Sigmoid colon (tissue), 4 donors: ENCODE data around the gene POC5.

ENCODE experiments used
- EP300 ChIP-seq, 4 donors: sonication (generic); formaldehyde crosslinking; IDR thresholded peaks; one replicate each; pipeline ENCODE4 v1.6.1; 2017; ENCODE audit warnings: antibody characterized with exemption in 4 of 4
- POLR2A ChIP-seq, 2 donors: fragments of 450-650 bp; IDR thresholded peaks; one replicate each; pipeline ENCODE4 v1.6.1; 2016; ENCODE audit warnings: antibody characterized with exemption in 2 of 2, mild to moderate bottlenecking in 2 of 2, moderate library complexity in 2 of 2
- POLR2AphosphoS5 ChIP-seq, 4 donors: sonication (generic); formaldehyde crosslinking; IDR thresholded peaks; one replicate each; pipeline ENCODE4 v1.6.1; 2017; ENCODE audit warnings: antibody characterized with exemption in 4 of 4
- TF ChIP-seq, protein P1 (sequence below), 4 experiments: fragments of 450-650 bp in 3 of 4; fragments of 200-600 bp in 1 of 4; IDR thresholded peaks; one replicate each; pipeline ENCODE4 v1.5.1; 2016 to 2019; ENCODE audit warnings: antibody characterized with exemption in 4 of 4, mild to moderate bottlenecking in 3 of 4, moderate library complexity in 2 of 4

DNA sequence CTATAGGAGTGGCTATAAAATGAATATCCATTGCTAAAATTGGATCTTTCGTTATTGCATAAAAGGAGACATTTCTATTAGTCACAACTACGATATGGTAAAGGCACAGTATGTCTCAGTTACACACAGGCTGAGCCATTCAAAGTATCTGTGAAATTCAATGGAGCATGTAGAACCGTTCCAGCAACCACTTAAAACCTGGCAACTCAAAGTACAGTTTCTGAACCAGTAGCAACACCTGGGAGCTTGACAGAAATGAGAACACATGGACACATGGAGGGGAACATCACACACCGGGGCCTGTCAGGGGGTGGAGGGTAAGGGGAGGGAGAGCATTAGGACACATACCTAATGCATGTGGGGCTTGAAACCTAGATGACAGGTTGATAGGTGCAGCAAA lies 15.4 kb downstream of the POC5 start:
- no peak for TF ChIP-seq POLR2AphosphoS5 (IDR thresholded peaks at IDR 0.05)
- TF ChIP-seq POLR2A (IDR thresholded peaks at IDR 0.05), result no peak
- TF ChIP-seq, protein P1, sequence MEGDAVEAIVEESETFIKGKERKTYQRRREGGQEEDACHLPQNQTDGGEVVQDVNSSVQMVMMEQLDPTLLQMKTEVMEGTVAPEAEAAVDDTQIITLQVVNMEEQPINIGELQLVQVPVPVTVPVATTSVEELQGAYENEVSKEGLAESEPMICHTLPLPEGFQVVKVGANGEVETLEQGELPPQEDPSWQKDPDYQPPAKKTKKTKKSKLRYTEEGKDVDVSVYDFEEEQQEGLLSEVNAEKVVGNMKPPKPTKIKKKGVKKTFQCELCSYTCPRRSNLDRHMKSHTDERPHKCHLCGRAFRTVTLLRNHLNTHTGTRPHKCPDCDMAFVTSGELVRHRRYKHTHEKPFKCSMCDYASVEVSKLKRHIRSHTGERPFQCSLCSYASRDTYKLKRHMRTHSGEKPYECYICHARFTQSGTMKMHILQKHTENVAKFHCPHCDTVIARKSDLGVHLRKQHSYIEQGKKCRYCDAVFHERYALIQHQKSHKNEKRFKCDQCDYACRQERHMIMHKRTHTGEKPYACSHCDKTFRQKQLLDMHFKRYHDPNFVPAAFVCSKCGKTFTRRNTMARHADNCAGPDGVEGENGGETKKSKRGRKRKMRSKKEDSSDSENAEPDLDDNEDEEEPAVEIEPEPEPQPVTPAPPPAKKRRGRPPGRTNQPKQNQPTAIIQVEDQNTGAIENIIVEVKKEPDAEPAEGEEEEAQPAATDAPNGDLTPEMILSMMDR (IDR thresholded peaks at IDR 0.05), result no peak
- no peak for TF ChIP-seq EP300 (IDR thresholded peaks at IDR 0.05)
